PC-3 (cell line): Measurements from ENCODE around the gene RPL31.

Experiments used
- CTCF ChIP-seq: fragments of 300-600 bp; sonication (generic); conservative IDR thresholded peaks from 2 replicates; pipeline ENCODE4 v1.5.1; 2017; ENCODE audit warnings: antibody characterized with exemption, low read depth, mild to moderate bottlenecking, low read length
- EZH2phosphoT487 ChIP-seq: fragments of 300-600 bp; sonication (generic); IDR thresholded peaks from 2 replicates; pipeline ENCODE4 v1.6.1; 2018; ENCODE audit warnings: mild to moderate bottlenecking, antibody characterized with exemption, low read length, borderline replicate concordance

GRCh38 chr2:100962366-100963025 is 39.6 kb upstream of the RPL31 start:
- TF ChIP-seq CTCF (no peak), EZH2phosphoT487 (no peak)
